Colon (tissue), 2 donors: ENCODE measurements around the gene GPATCH2.
"Not testable (repeated sequence)": the region's sequence is repeated elsewhere in the genome, so short reads cannot be mapped to it uniquely, and the experiment has no call there.

Experiments used
- FAIRE-seq: peaks from 2 replicates; lab custom pipeline; 2012; peaks lifted over from hg19 to GRCh38; lab: Jason Lieb, UNC
- donor health status: control.
- donor health status: control.

GPATCH2 gene

GRCh38 chr1:217630711-217631591 is at the start of gene GPATCH2, which contains the start of gene SPATA17:
Gene GPATCH2, minus strand, starts transcription at chr1:217631090. Its CDS starts 119 bp downstream, at chr1:217630971.
Gene SPATA17, plus strand, starts transcription at chr1:217631344. Its CDS starts 35 bp downstream, at chr1:217631379.
- FAIRE-seq = no peak

GRCh38 chr1:217674028-217674729 is 43.3 kb upstream of the GPATCH2 start:
- FAIRE-seq = no peak

GRCh38 chr1:217673387-217673786 is 42.5 kb upstream of the GPATCH2 start:
- no peak for FAIRE-seq

- FAIRE-seq = no peak
These were observed 37.6 kb upstream of the GPATCH2 start for GRCh38 chr1:217668351-217668940.

- no peak for FAIRE-seq
These were observed 30.5 kb upstream of the GPATCH2 start for GRCh38 chr1:217661407-217661806.

- no peak for FAIRE-seq
These were observed 29.6 kb upstream of the GPATCH2 start for GRCh38 chr1:217660353-217661062.

GRCh38 chr1:217650674-217651073 is 19.8 kb upstream of the GPATCH2 start:
- no peak for FAIRE-seq

- FAIRE-seq = no peak
These were observed 16.9 kb upstream of the GPATCH2 start for GRCh38 chr1:217647791-217648190.

- no peak for FAIRE-seq
These were observed 11.6 kb upstream of the GPATCH2 start for GRCh38 chr1:217642455-217642854.

- no peak for FAIRE-seq
These were observed 3.5 kb downstream of the GPATCH2 start for GRCh38 chr1:217627431-217627830.

- no peak for FAIRE-seq
These were observed 4.6 kb downstream of the GPATCH2 start for GRCh38 chr1:217626321-217626720.

- FAIRE-seq = no peak
These were observed 8.8 kb downstream of the GPATCH2 start for GRCh38 chr1:217622042-217622441.

GRCh38 chr1:217620814-217621213 is 10.1 kb downstream of the GPATCH2 start:
- no peak for FAIRE-seq

GRCh38 chr1:217617126-217617525 is 13.8 kb downstream of the GPATCH2 start:
- FAIRE-seq = no peak

- no peak for FAIRE-seq
These were observed 16.6 kb downstream of the GPATCH2 start for GRCh38 chr1:217614200-217614712.

- no peak for FAIRE-seq
These were observed 25.5 kb downstream of the GPATCH2 start for GRCh38 chr1:217605390-217605789.

- no peak for FAIRE-seq
These were observed 28.5 kb downstream of the GPATCH2 start for GRCh38 chr1:217602380-217602779.

GRCh38 chr1:217599154-217599553 is 31.7 kb downstream of the GPATCH2 start:
- FAIRE-seq = no peak

GRCh38 chr1:217590598-217590997 is 40.3 kb downstream of the GPATCH2 start:
- FAIRE-seq = no peak

- FAIRE-seq = no peak
These were observed 44.3 kb downstream of the GPATCH2 start for GRCh38 chr1:217586586-217586985.

GRCh38 chr1:217585577-217585976 is 45.3 kb downstream of the GPATCH2 start:
- FAIRE-seq = no peak

GRCh38 chr1:217584286-217584811 is 46.5 kb downstream of the GPATCH2 start:
- FAIRE-seq = not testable (repeated sequence)
